Measurements from ENCODE around the gene PRICKLE4.
A peak's percentile ranks its signal among the peaks of the same experiment; 100 is the strongest.
"Not testable (repeated sequence)": the region's sequence is repeated elsewhere in the genome, so short reads cannot be mapped to it uniquely, and the experiment has no call there.

Gene PRICKLE4

GRCh38 chr6:41799559-41799911 is 19.0 kb downstream of the PRICKLE4 start:
- no peak overlapping the region for H3K4me3 ChIP-seq (ENCODE audit: low read depth, low read length)
- DNase-seq (ENCODE audit: low read depth, low spot score): no peak
- TF ChIP-seq CTCF (IDR thresholded peaks at IDR 0.05; ENCODE audit: insufficient read depth, low read length, missing control alignments): no peak
- ChIA-PET POLR2A (no interaction called here), CTCF (interaction anchor here (0.9 to 4.0 kb wide), 7 partner anchors 11 to 431 kb away, joined by 4 to 201 read pairs (median 16); partner anchors contain the start of genes BYSL, MED20 and TOMM6)

- ChIA-PET POLR2A (no interaction called here), CTCF (interaction anchor here (0.7 to 4.0 kb wide), 31 partner anchors 9 to 363 kb away, joined by 3 to 201 read pairs (median 4); partner anchors contain the start of genes BYSL, CCND3, MED20 and TAF8)
- TF ChIP-seq CTCF (IDR thresholded peaks at IDR 0.05; ENCODE audit: insufficient read depth, low read length, missing control alignments): peak; percentile 60
- no peak overlapping the region for H3K4me3 ChIP-seq (ENCODE audit: low read depth, low read length)
- DNase-seq (ENCODE audit: low read depth, low spot score): no peak
These were observed 20.8 kb downstream of the PRICKLE4 start for GRCh38 chr6:41801380-41801779.

GRCh38 chr6:41805830-41806774 is 25.5 kb downstream of the PRICKLE4 start:
- POLR2A ChIA-PET: no interaction called here
- CTCF ChIA-PET: interaction anchor here (0.8 to 2.6 kb wide), 6 partner anchors 9 to 243 kb away, joined by 3 to 16 read pairs (median 3); partner anchors contain the start of genes BYSL, MED20 and TOMM6

GRCh38 chr6:41811095-41811494 is 30.5 kb downstream of the PRICKLE4 start:
- TF ChIP-seq CTCF (IDR thresholded peaks at IDR 0.05; ENCODE audit: insufficient read depth, low read length, missing control alignments): no peak
- POLR2A ChIA-PET: no interaction called here
- no peak for DNase-seq (ENCODE audit: low read depth, low spot score)
- CTCF ChIA-PET: no interaction called here
- no peak overlapping the region for H3K4me3 ChIP-seq (ENCODE audit: low read depth, low read length)

More at GRCh38 chr6:41805830-41806774, 25.5 kb downstream of the PRICKLE4 start:
- DNase-seq (ENCODE audit: low read depth, low spot score): no peak
- no peak overlapping the region for H3K4me3 ChIP-seq (ENCODE audit: low read depth, low read length)
- no peak for TF ChIP-seq CTCF (IDR thresholded peaks at IDR 0.05; ENCODE audit: insufficient read depth, low read length, missing control alignments)

GRCh38 chr6:41811946-41812345 is 31.4 kb downstream of the PRICKLE4 start:
- POLR2A ChIA-PET; CTCF ChIA-PET; DNase-seq (ENCODE audit: low read depth, low spot score); H3K4me3 ChIP-seq (ENCODE audit: low read depth, low read length): not testable (repeated sequence)

- no peak for TF ChIP-seq CTCF (IDR thresholded peaks at IDR 0.05; ENCODE audit: insufficient read depth, low read length, missing control alignments)
- CTCF ChIA-PET: interaction anchor here (0.7 to 8.4 kb wide), 7 partner anchors 10 to 230 kb away, joined by 3 to 46 read pairs (median 4); partner anchors contain the start of genes BYSL, MED20 and TOMM6
- POLR2A ChIA-PET: no interaction called here
- H3K4me3 ChIP-seq (ENCODE audit: low read depth, low read length): no peak overlapping the region
- no peak for DNase-seq (ENCODE audit: low read depth, low spot score)
These were observed 32.9 kb downstream of the PRICKLE4 start for GRCh38 chr6:41813469-41813868.

All from AG04449 (cell line).